ENCODE measurements around the gene SPSB3. TPM values are rescaled to one million over a fixed set of nuclear protein-coding genes. Genes with fewer than 3 reads are reported as not detected.

SPSB3 gene
- total and polyA plus RNA-seq, 2 of the 13 experiments (the other 11 are each of a cell fraction or from before 2014, with no cell fraction given) = 13.2 to 21.9 TPM

- H4K20me1 ChIP-seq (ENCODE audit: insufficient read depth, low read length) = no peaks in the 10 kb centered on the region
- TF ChIP-seq AGO1 (IDR thresholded peaks at IDR 0.05; ENCODE audit: low read depth, low read length, poor library complexity, severe bottlenecking) (peak; percentile 43), MLLT10 (CRISPR knock-in tag; IDR thresholded peaks at IDR 0.05) (no peak), AGO2 (optimal IDR thresholded peaks at IDR 0.05; ENCODE audit: low read depth, low read length) (peak; percentile 56)
- no peak for ATAC-seq
- ChIA-PET CTCF (ENCODE audit: low intra/inter-chr PET ratio, low total read pairs) (no interaction called here), POLR2A (no interaction called here)
- no peaks in the 10 kb centered on the region for H3K4me1 ChIP-seq (ENCODE audit: insufficient read depth, low read length)
- H3K27ac ChIP-seq (ENCODE audit: extremely low read length, insufficient read depth, low read length) = no peak overlapping the region
- intact Hi-C loops (cut with micrococcal nuclease; ENCODE audit: unreplicated experiment) (no loop called here), in situ Hi-C loops (cut with HindIII; ENCODE audit: extremely low pct_ligation_motif_present, low pct_unique_long_range_greater_than_20kb) (no loop called here)
- no TSS peak for BruUV-seq (replicated peaks)
- no peaks in the 10 kb centered on the region for H3K79me2 ChIP-seq (ENCODE audit: insufficient read depth, low read length)
- no peak for DNase-seq (ENCODE audit: low spot score)
- H3K4me2 ChIP-seq (ENCODE audit: low read depth, low read length) = no peak overlapping the region
- no peak for FAIRE-seq
- H3K4me3 ChIP-seq (replicated peaks in 1 of 3; ENCODE audit: insufficient read depth in 1 of 3, low read depth in 2 of 3, low read length in 3 of 3) = no peak overlapping the region
- no peaks in the 10 kb centered on the region for H3K9me3 ChIP-seq (ENCODE audit: low read length)
- H2AFZ ChIP-seq (ENCODE audit: low read length) = no peak overlapping the region
- H3K9ac ChIP-seq (ENCODE audit: insufficient read depth, low read depth, low read length) = no peak overlapping the region
- peaks cover 20 to 39% of the 10 kb centered on the region in 2 experiments; a peak in 4 of 5 replicates for H3K36me3 ChIP-seq (replicated peaks in 1 of 2; ENCODE audit: control insufficient read depth in 1 of 2, insufficient read depth in 2 of 2, low read length in 2 of 2)
- 86% methylated on average over 2 of the region's 22 CpGs for WGBS (ENCODE audit: low lambda C conversion rate)
- H3K27me3 ChIP-seq (ENCODE audit: control insufficient read depth in 1 of 2, insufficient read depth in 2 of 2, low read length in 2 of 2) = no peaks in the 10 kb centered on the region
Measured at GRCh38 chr16:1765826-1766225, 16.5 kb downstream of the SPSB3 start.

- BruUV-seq (replicated peaks) = no TSS peak
- no peak overlapping the region for H3K4me2 ChIP-seq (ENCODE audit: low read depth, low read length)
- CTCF ChIA-PET (ENCODE audit: low intra/inter-chr PET ratio, low total read pairs) = no interaction called here
- intact Hi-C loops (cut with micrococcal nuclease; ENCODE audit: unreplicated experiment) = no loop called here
- DNase-seq (ENCODE audit: low spot score) = no peak
- H3K27ac ChIP-seq (ENCODE audit: extremely low read length, insufficient read depth, low read length) = no peak overlapping the region
- H3K9ac ChIP-seq (ENCODE audit: insufficient read depth, low read depth, low read length) = no peak overlapping the region
- POLR2A ChIA-PET = no interaction called here
- 96% methylated on average over 14 of the region's 21 CpGs for WGBS (ENCODE audit: low lambda C conversion rate)
- in situ Hi-C loops (cut with HindIII; ENCODE audit: extremely low pct_ligation_motif_present, low pct_unique_long_range_greater_than_20kb) = no loop called here
- no peaks in the 10 kb centered on the region for H4K20me1 ChIP-seq (ENCODE audit: insufficient read depth, low read length)
- no peak for ATAC-seq
- H3K4me3 ChIP-seq (replicated peaks in 1 of 3; ENCODE audit: insufficient read depth in 1 of 3, low read depth in 2 of 3, low read length in 3 of 3) = no peak overlapping the region
- TF ChIP-seq ZNF792 (CRISPR knock-in tag; IDR thresholded peaks at IDR 0.05) (no peak), ZNF207 (IDR thresholded peaks at IDR 0.05; ENCODE audit: borderline replicate concordance) (no peak), TRAFD1 (CRISPR knock-in tag; IDR thresholded peaks at IDR 0.05; ENCODE audit: borderline replicate concordance) (no peak), ZNF770 (CRISPR knock-in tag; IDR thresholded peaks at IDR 0.05) (no peak), ZNF607 (CRISPR knock-in tag; IDR thresholded peaks at IDR 0.05; ENCODE audit: borderline replicate concordance) (no peak), ZFP91 (CRISPR knock-in tag; IDR thresholded peaks at IDR 0.05; ENCODE audit: borderline replicate concordance) (no peak), KLF6 (CRISPR knock-in tag; IDR thresholded peaks at IDR 0.05) (no peak)
- H3K27me3 ChIP-seq (ENCODE audit: control insufficient read depth in 1 of 2, insufficient read depth in 2 of 2, low read length in 2 of 2) = no peaks in the 10 kb centered on the region
- H3K36me3 ChIP-seq (replicated peaks in 1 of 2; ENCODE audit: control insufficient read depth in 1 of 2, insufficient read depth in 2 of 2, low read length in 2 of 2) = peaks cover 23 to 37% of the 10 kb centered on the region in 2 experiments
- no peaks in the 10 kb centered on the region for H3K9me3 ChIP-seq (ENCODE audit: low read length)
- no peak for FAIRE-seq
- no peaks in the 10 kb centered on the region for H3K79me2 ChIP-seq (ENCODE audit: insufficient read depth, low read length)
- no peaks in the 10 kb centered on the region for H3K4me1 ChIP-seq (ENCODE audit: insufficient read depth, low read length)
- no peak overlapping the region for H2AFZ ChIP-seq (ENCODE audit: low read length)
Measured at GRCh38 chr16:1764971-1765370, 17.4 kb downstream of the SPSB3 start.

All from HepG2 (cell line).